HepG2 (cell line): Measurements from ENCODE around the gene COQ8A. TPM values are rescaled to one million over a fixed set of nuclear protein-coding genes. Genes with fewer than 3 reads are reported as not detected.

ENCODE experiments used
- ATAC-seq: fragments of 200-7000 bp; cut with Tn5 transposase; 3 replicates; pipeline ENCODE4 v1.9.1; 2020; ENCODE audit warnings: mild to moderate bottlenecking, moderate library complexity
- BruUV-seq: library from RNA; stranded (reverse); fragments of 400-500 nt; replicated peaks from 2 replicates; lab custom pipeline; 2021; lab: Mats Ljungman, UMichigan
- CTCF ChIA-PET: fragments of 300-600 bp; formaldehyde crosslinking; extraction: SDS; loops from one replicate; lab custom pipeline; 2021; ENCODE audit warnings: low total read pairs, inconsistent platforms, low intra/inter-chr PET ratio; lab: Yijun Ruan, JAX
- POLR2A ChIA-PET: fragments of 350-600 bp; sonication (Branson Sonifier 250); formaldehyde crosslinking; loops from one replicate; lab custom pipeline; 2020; ENCODE audit warnings: antibody characterized with exemption, inconsistent platforms; lab: Yijun Ruan, JAX
- DNase-seq: peaks from one replicate; pipeline ENCODE4 v3.0.0-alpha.2; 2015; ENCODE audit warnings: low spot score
- FAIRE-seq: peaks from 3 replicates; lab custom pipeline; 2011; peaks lifted over from hg19 to GRCh38; lab: Jason Lieb, UNC
- H2AFZ ChIP-seq: one replicate; pipeline ENCODE4 v1.6.1; 2011; ENCODE audit warnings: low read length, inconsistent platforms
- H3K27ac ChIP-seq: fragments of 300-600 bp; 3 replicates; pipeline ENCODE4 v1.8.0; 2011; ENCODE audit warnings: mixed run types, mild to moderate bottlenecking, mixed read lengths, low read length, inconsistent platforms; ENCODE audit not compliant: insufficient read depth; ENCODE audit errors: extremely low read length
- H3K27me3 ChIP-seq, 2 experiments: fragments of 200-600 bp in 1 of 2; 2 replicates in 1 of 2; 3 replicates in 1 of 2; pipeline versions ENCODE4 v1.6.0 to v1.8.0; 2011; ENCODE audit warnings: low read length in 2 of 2, mild to moderate bottlenecking in 2 of 2, moderate library complexity in 2 of 2, inconsistent platforms in 1 of 2; ENCODE audit not compliant: insufficient read depth in 2 of 2, control insufficient read depth in 1 of 2
- H3K36me3 ChIP-seq, 2 experiments: fragments of 200-600 bp in 1 of 2; replicated peaks in 1 of 2; 2 replicates in 1 of 2; 3 replicates in 1 of 2; pipeline versions ENCODE4 v1.5.1 to v1.8.0; 2011; ENCODE audit warnings: low read length in 2 of 2, inconsistent platforms in 1 of 2; ENCODE audit not compliant: insufficient read depth in 2 of 2, control insufficient read depth in 1 of 2
- H3K4me1 ChIP-seq: 2 replicates; pipeline ENCODE4 v1.5.1; 2012; ENCODE audit warnings: low read length, inconsistent platforms; ENCODE audit not compliant: insufficient read depth
- H3K4me2 ChIP-seq: 2 replicates; pipeline ENCODE4 v1.6.0; 2011; ENCODE audit warnings: low read depth, low read length, inconsistent platforms
- H3K4me3 ChIP-seq, 3 experiments: fragments of 200-600 bp in 1 of 3; sonication (generic), shearing (Covaris generic) in 1 of 3; replicated peaks in 1 of 3; 2 replicates each; pipeline ENCODE4 v1.5.1; 2011 to 2016; ENCODE audit warnings: low read length in 3 of 3, inconsistent platforms in 2 of 3, low read depth in 2 of 3, mild to moderate bottlenecking in 2 of 3, control low read depth in 1 of 3, mixed read lengths in 1 of 3; ENCODE audit not compliant: insufficient read depth in 1 of 3
- H3K79me2 ChIP-seq: one replicate; pipeline ENCODE4 v1.6.1; 2011; ENCODE audit warnings: low read length, inconsistent platforms; ENCODE audit not compliant: insufficient read depth
- H3K9ac ChIP-seq: 2 replicates; pipeline ENCODE4 v1.6.0; 2011; ENCODE audit warnings: mild to moderate bottlenecking, low read depth, low read length, inconsistent platforms; ENCODE audit not compliant: insufficient read depth
- H3K9me3 ChIP-seq: 2 replicates; pipeline ENCODE4 v1.5.1; 2012; ENCODE audit warnings: mild to moderate bottlenecking, low read length
- H4K20me1 ChIP-seq: 2 replicates; pipeline ENCODE4 v1.6.0; 2011; ENCODE audit warnings: inconsistent platforms, mild to moderate bottlenecking, low read length, moderate library complexity; ENCODE audit not compliant: insufficient read depth
- ARID2 ChIP-seq: sonication (generic); formaldehyde crosslinking; IDR thresholded peaks from 2 replicates; pipeline ENCODE4 v1.8.1; 2022; ENCODE audit warnings: mild to moderate bottlenecking, missing genetic modification reagents, borderline replicate concordance
- CSRNP1 ChIP-seq: sonication (generic); formaldehyde crosslinking; IDR thresholded peaks from 2 replicates; pipeline ENCODE4 v1.8.1; 2023; ENCODE audit warnings: mild to moderate bottlenecking, missing genetic modification reagents
- HMG20A ChIP-seq: IDR thresholded peaks from 2 replicates; pipeline ENCODE4 v1.6.1; 2016; ENCODE audit warnings: borderline replicate concordance
- IKZF5 ChIP-seq: IDR thresholded peaks from 2 replicates; pipeline ENCODE4 v1.6.1; 2018; ENCODE audit warnings: missing genetic modification reagents, mild to moderate bottlenecking, missing compliant biosample characterization
- KDM5A ChIP-seq: fragments of 200-600 bp; sonication (generic); IDR thresholded peaks from 2 replicates; pipeline ENCODE4 v1.7.0; 2018; ENCODE audit warnings: antibody characterized with exemption, mild to moderate bottlenecking, low read length, borderline replicate concordance
- LBX2 ChIP-seq: sonication (generic); formaldehyde crosslinking; IDR thresholded peaks from 2 replicates; pipeline ENCODE4 v1.5.0; 2020; ENCODE audit warnings: missing genetic modification reagents, mild to moderate bottlenecking, borderline replicate concordance
- MTA3 ChIP-seq: sonication (generic); formaldehyde crosslinking; IDR thresholded peaks from 2 replicates; pipeline ENCODE4 v1.4.0; 2020; ENCODE audit warnings: missing genetic modification reagents
- NR2F6 ChIP-seq, 2 experiments: IDR thresholded peaks; 2 replicates each; pipeline ENCODE4 v1.6.1; 2016; ENCODE audit warnings: antibody characterized with exemption in 1 of 2, mild to moderate bottlenecking in 1 of 2
- PCBP1 ChIP-seq: fragments of 200-400 bp; formaldehyde crosslinking; IDR thresholded peaks from 2 replicates; pipeline ENCODE4 v1.6.1; 2017; ENCODE audit warnings: mild to moderate bottlenecking, low read depth, low read length, borderline replicate concordance
- REPIN1 ChIP-seq: sonication (generic); formaldehyde crosslinking; IDR thresholded peaks from 2 replicates; pipeline ENCODE4 v1.8.0; 2022; ENCODE audit warnings: missing genetic modification reagents, low read depth, mild to moderate bottlenecking, borderline replicate concordance
- SMARCC2 ChIP-seq: fragments of 450-650 bp; IDR thresholded peaks from 2 replicates; pipeline ENCODE4 v1.6.1; 2017; ENCODE audit warnings: antibody characterized with exemption, mild to moderate bottlenecking
- SRY ChIP-seq: sonication (generic); formaldehyde crosslinking; IDR thresholded peaks from 2 replicates; pipeline ENCODE4 v1.8.0; 2022; ENCODE audit warnings: mild to moderate bottlenecking, missing genetic modification reagents
- TCF7L2 ChIP-seq: IDR thresholded peaks from 2 replicates; pipeline ENCODE4 v1.6.1; 2011; ENCODE audit warnings: mild to moderate bottlenecking, low read depth, low read length, moderate library complexity
- YY1 ChIP-seq: IDR thresholded peaks from 2 replicates; pipeline ENCODE4 v1.6.1; 2011; ENCODE audit warnings: low read length, low read depth, moderate library complexity, mild to moderate bottlenecking; ENCODE audit not compliant: insufficient read depth, insufficient replicate concordance
- ZNF3 ChIP-seq: IDR thresholded peaks from 2 replicates; pipeline ENCODE4 v1.7.0; 2017; ENCODE audit warnings: inconsistent platforms
- ZNF30 ChIP-seq: sonication (generic); formaldehyde crosslinking; IDR thresholded peaks from 2 replicates; pipeline ENCODE4 v1.5.0; 2020; ENCODE audit warnings: mild to moderate bottlenecking, missing genetic modification reagents
- ZNF580 ChIP-seq: IDR thresholded peaks from 2 replicates; pipeline ENCODE4 v1.6.1; 2016; ENCODE audit warnings: low read depth, borderline replicate concordance
- ZNF784 ChIP-seq: sonication (generic); formaldehyde crosslinking; IDR thresholded peaks from 2 replicates; pipeline ENCODE4 v1.5.1; 2020; ENCODE audit warnings: missing genetic modification reagents, mild to moderate bottlenecking, borderline replicate concordance
- WGBS: methylation state at CpG from one replicate; pipeline ENCODE4 v1.1.6; 2017; ENCODE audit warnings: low lambda C conversion rate; 5-methylcytosine and 5-hydroxymethylcytosine counted together
- in situ Hi-C: cut with HindIII; loops from 2 replicates; pipeline ENCODE4 v1.10.0; 2017; ENCODE audit warnings: low pct_unique_long_range_greater_than_20kb; ENCODE audit not compliant: extremely low pct_ligation_motif_present
- intact Hi-C: fragments of 100-400 bp; cut with micrococcal nuclease; formaldehyde crosslinking; loops from one replicate; pipeline ENCODE4 v1.10.0; 2022; ENCODE audit not compliant: unreplicated experiment
- polyA plus RNA-seq, 8 experiments: library from polyadenylated mRNA; depleted of rRNA in 3 of 8; stranded (reverse) in 7 of 8; unstranded in 1 of 8; fragments of >200 nt; fragmentation: Illumina TruSeq in 4 of 8; extraction: Trizol in 4 of 8; gene quantifications; 2 replicates each; pipeline versions ENCODE4 v1.2.1 to v1.2.3, GENCODE V29; 2011 to 2016; ENCODE audit warnings: low read depth in 4 of 8, missing spikeins in 1 of 8, mixed read lengths in 1 of 8; ENCODE audit not compliant: insufficient read depth in 1 of 8
- total RNA-seq, 5 experiments: library from RNA; depleted of rRNA; stranded (reverse); fragments of >200 nt; fragmentation: Illumina TruSeq; extraction: Trizol; gene quantifications; 2 replicates each; pipeline ENCODE4 v1.2.3, GENCODE V29; 2016; ENCODE audit warnings: low read depth in 1 of 5

The COQ8A gene
- total and polyA plus RNA-seq, 2 of the 13 experiments (the other 11 are each of a cell fraction or from before 2014, with no cell fraction given), result 60.4 to 88.7 TPM

- no peaks in the 10 kb centered on the region for H3K9me3 ChIP-seq
- H3K4me3 ChIP-seq, result peak overlapping the region; percentile 40 to 74 (median 48)
- H3K27ac ChIP-seq, result peak overlapping the region; percentile 94
- H3K9ac ChIP-seq, result peak overlapping the region; percentile 72
- DNase-seq (peak; percentile 85), FAIRE-seq (no peak), ATAC-seq (peak; percentile 85)
- peaks cover 94% of the 10 kb centered on the region for H3K79me2 ChIP-seq
- no peak overlapping the region for H2AFZ ChIP-seq
- in situ Hi-C loops, result no loop called here
- TSS peak; percentile 86 for BruUV-seq
- peak overlapping the region; percentile 94 for H3K4me2 ChIP-seq
- peaks cover 2 to 12% of the 10 kb centered on the region in 2 experiments; a peak in 3 of 5 replicates for H3K36me3 ChIP-seq
- WGBS, result 0% methylated on average over 12 of the region's 19 CpGs
- ChIA-PET POLR2A (interaction anchor here (1.0 to 6.5 kb wide), 6 partner anchors 8 to 487 kb away, joined by 3 to 46 read pairs (median 3); no protein-coding TSS in a partner anchor), CTCF (interaction anchor here (0.9 kb wide), 1 partner anchor 30 kb away, joined by 3 read pairs; no protein-coding TSS in a partner anchor)
- H3K4me1 ChIP-seq, result peaks cover 67% of the 10 kb centered on the region
- H3K27me3 ChIP-seq, result no peaks in the 10 kb centered on the region; a peak in 1 of 5 replicates
- intact Hi-C loops, result loop anchor here (2.0 to 5.0 kb wide), 3 partner anchors 24 to 47 kb away; no protein-coding TSS in a partner anchor
- H4K20me1 ChIP-seq, result peaks cover 30% of the 10 kb centered on the region
- 0 out of 2 replicates have a peak, but pooled peaks have one; percentile 17 for TF ChIP-seq REPIN1 (CRISPR knock-in tag)
- TF ChIP-seq HMG20A (CRISPR knock-in tag), result no peak; the same call in 1 of the 2 replicates
- TF ChIP-seq NR2F6 (IDR thresholded peaks at IDR 0.05), result no peak
- TF ChIP-seq NR2F6 (CRISPR knock-in tag; IDR thresholded peaks at IDR 0.05), result peak; percentile 24; the same call in 1 of the 2 replicates
- no peak for TF ChIP-seq TCF7L2
- TF ChIP-seq SRY (CRISPR knock-in tag), result peak; percentile 67; the same call in 1 of the 2 replicates
- TF ChIP-seq LBX2 (CRISPR knock-in tag), result no peak
- TF ChIP-seq PCBP1, result no peak
- TF ChIP-seq MTA3 (CRISPR knock-in tag), result no peak
- TF ChIP-seq ZNF30 (CRISPR knock-in tag), result no peak
- TF ChIP-seq SMARCC2, result no peak
- TF ChIP-seq ZNF784 (CRISPR knock-in tag), result no peak
- TF ChIP-seq KDM5A, result no peak; the same call in 1 of the 2 replicates
- TF ChIP-seq ZNF580 (CRISPR knock-in tag), result no peak
- TF ChIP-seq ARID2, result no peak
- TF ChIP-seq CSRNP1, result no peak
- no peak for TF ChIP-seq ZNF3 (CRISPR knock-in tag)
- TF ChIP-seq IKZF5 (CRISPR knock-in tag), result peak; percentile 89
- peak; percentile 19 for TF ChIP-seq YY1
Measured at GRCh38 chr1:226945106-226945857, 5.2 kb downstream of the COQ8A start.
